ENCODE data around the gene SLC35D1. TPM values are rescaled to one million over a fixed set of nuclear protein-coding genes. Genes with fewer than 3 reads are reported as not detected.

The SLC35D1 gene
- total RNA-seq, 4 donors from 2014 or later = 7.7 to 13.4 (median 9.2) TPM

DNA sequence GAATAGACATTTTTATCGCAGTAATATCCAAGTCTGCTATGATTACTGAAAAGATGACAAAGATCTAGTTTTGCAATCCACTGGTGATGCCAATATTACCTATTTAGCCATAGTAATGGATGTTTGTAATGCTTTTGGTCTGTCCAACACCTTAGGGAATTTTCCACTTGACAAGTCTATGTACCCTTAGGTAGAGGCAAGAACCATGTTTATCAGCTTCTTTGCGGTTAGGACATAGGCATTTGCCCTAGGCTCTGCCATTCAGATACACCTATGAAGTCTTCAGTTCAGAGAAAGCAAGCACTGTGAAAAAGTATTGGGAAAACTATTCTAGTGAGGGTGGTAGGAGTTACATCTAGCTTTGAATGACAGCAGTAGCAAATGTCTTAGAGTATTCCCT lies 40.2 kb upstream of the SLC35D1 start:
- Histone ChIP-seq H3K4me3 (no peak overlapping the region), H3K9me3 (no peaks in the 10 kb centered on the region), H3K27me3 (no peaks in the 10 kb centered on the region), H3K4me1 (no peaks in the 10 kb centered on the region), H3K36me3 (no peaks in the 10 kb centered on the region), H3K27ac (no peak overlapping the region)
- TF ChIP-seq, protein P1, sequence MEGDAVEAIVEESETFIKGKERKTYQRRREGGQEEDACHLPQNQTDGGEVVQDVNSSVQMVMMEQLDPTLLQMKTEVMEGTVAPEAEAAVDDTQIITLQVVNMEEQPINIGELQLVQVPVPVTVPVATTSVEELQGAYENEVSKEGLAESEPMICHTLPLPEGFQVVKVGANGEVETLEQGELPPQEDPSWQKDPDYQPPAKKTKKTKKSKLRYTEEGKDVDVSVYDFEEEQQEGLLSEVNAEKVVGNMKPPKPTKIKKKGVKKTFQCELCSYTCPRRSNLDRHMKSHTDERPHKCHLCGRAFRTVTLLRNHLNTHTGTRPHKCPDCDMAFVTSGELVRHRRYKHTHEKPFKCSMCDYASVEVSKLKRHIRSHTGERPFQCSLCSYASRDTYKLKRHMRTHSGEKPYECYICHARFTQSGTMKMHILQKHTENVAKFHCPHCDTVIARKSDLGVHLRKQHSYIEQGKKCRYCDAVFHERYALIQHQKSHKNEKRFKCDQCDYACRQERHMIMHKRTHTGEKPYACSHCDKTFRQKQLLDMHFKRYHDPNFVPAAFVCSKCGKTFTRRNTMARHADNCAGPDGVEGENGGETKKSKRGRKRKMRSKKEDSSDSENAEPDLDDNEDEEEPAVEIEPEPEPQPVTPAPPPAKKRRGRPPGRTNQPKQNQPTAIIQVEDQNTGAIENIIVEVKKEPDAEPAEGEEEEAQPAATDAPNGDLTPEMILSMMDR (IDR thresholded peaks at IDR 0.05) = no peak
- no peak for TF ChIP-seq POLR2AphosphoS5 (IDR thresholded peaks at IDR 0.05)
- no peak for TF ChIP-seq EP300 (IDR thresholded peaks at IDR 0.05)
- no peak for TF ChIP-seq POLR2A (IDR thresholded peaks at IDR 0.05)
- no peak for ATAC-seq
- 93 to 97% methylated on average over 2 of the region's 2 CpGs for WGBS, 2 donors (ENCODE audit: low coverage in 1 of 2)

GRCh38 chr1:67089685-67090208 lies 35.8 kb upstream of the SLC35D1 start:
- Histone ChIP-seq H3K4me1 (no peaks in the 10 kb centered on the region), H3K27ac (no peak overlapping the region), H3K9me3 (no peaks in the 10 kb centered on the region), H3K4me3 (no peak overlapping the region), H3K36me3 (no peaks in the 10 kb centered on the region), H3K27me3 (no peaks in the 10 kb centered on the region)
- WGBS, 2 donors (ENCODE audit: low coverage in 1 of 2) = 88 to 93% methylated on average over 1 of the region's 1 CpG
- no peak for TF ChIP-seq POLR2AphosphoS5 (IDR thresholded peaks at IDR 0.05)
- TF ChIP-seq, protein P1 (IDR thresholded peaks at IDR 0.05) = no peak
- TF ChIP-seq EP300 (IDR thresholded peaks at IDR 0.05) = no peak
- no peak for TF ChIP-seq POLR2A (IDR thresholded peaks at IDR 0.05)
- no peak for ATAC-seq

- Histone ChIP-seq H3K4me1 (no peaks in the 10 kb centered on the region), H3K27me3 (no peaks in the 10 kb centered on the region), H3K27ac (no peak overlapping the region), H3K4me3 (no peak overlapping the region), H3K9me3 (no peaks in the 10 kb centered on the region), H3K36me3 (no peaks in the 10 kb centered on the region)
- no CpG with 5 or more reads among the region's 1 CpG for WGBS, 2 donors (ENCODE audit: low coverage in 1 of 2)
- ATAC-seq = no peak
- TF ChIP-seq EP300 (IDR thresholded peaks at IDR 0.05) (no peak), POLR2AphosphoS5 (IDR thresholded peaks at IDR 0.05) (no peak)
Measured at GRCh38 chr1:67088440-67088839, 34.5 kb upstream of the SLC35D1 start.

- 55 to 58% methylated on average over 2 of the region's 2 CpGs for WGBS, 2 donors (ENCODE audit: low coverage in 1 of 2)
- no peak for TF ChIP-seq POLR2A (IDR thresholded peaks at IDR 0.05)
- TF ChIP-seq, protein P1 (IDR thresholded peaks at IDR 0.05) = no peak
- no peak for TF ChIP-seq POLR2AphosphoS5 (IDR thresholded peaks at IDR 0.05)
- no peak for TF ChIP-seq EP300 (IDR thresholded peaks at IDR 0.05)
- Histone ChIP-seq H3K36me3 (no peaks in the 10 kb centered on the region), H3K9me3 (no peaks in the 10 kb centered on the region), H3K27me3 (no peaks in the 10 kb centered on the region), H3K4me1 (no peaks in the 10 kb centered on the region), H3K4me3 (no peak overlapping the region), H3K27ac (no peak overlapping the region)
- ATAC-seq = no peak
Measured at GRCh38 chr1:67085326-67085725, 31.4 kb upstream of the SLC35D1 start.

DNA sequence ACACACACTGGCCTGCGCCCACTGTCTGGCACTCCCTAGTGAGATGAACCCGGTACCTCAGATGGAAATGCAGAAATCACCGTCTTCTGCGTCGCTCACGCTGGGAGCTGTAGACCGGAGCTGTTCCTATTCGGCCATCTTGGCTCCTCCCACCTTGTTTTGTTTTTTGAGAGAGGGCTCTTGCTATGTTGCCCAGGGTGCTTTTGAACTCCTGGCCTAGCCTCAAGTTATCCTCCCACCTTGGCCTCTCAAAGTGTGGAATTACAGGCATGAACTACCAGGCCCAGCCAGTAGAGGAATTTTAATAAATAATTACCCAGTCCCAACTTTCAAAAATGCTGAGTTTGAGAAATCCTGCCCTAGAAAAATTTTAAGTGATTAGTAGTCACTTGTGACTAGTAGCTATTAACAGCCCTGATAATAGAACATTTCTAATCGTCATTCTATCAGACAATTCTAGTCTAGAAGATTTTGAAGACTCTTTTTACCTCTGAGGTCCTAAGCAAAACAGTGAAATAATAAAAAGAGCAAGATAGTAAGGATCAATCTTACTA lies 30.9 kb upstream of the SLC35D1 start:
- Histone ChIP-seq H3K36me3 (no peaks in the 10 kb centered on the region), H3K4me1 (no peaks in the 10 kb centered on the region), H3K4me3 (no peak overlapping the region), H3K27me3 (no peaks in the 10 kb centered on the region), H3K27ac (no peak overlapping the region), H3K9me3 (no peaks in the 10 kb centered on the region)
- no peak for ATAC-seq
- 67 to 93% methylated on average over 3 of the region's 9 CpGs for WGBS, 2 donors (ENCODE audit: low coverage in 1 of 2)
- TF ChIP-seq EP300 (IDR thresholded peaks at IDR 0.05) (no peak), POLR2A (IDR thresholded peaks at IDR 0.05) (no peak), POLR2AphosphoS5 (IDR thresholded peaks at IDR 0.05) (no peak)
- TF ChIP-seq, protein P1 (IDR thresholded peaks at IDR 0.05) = no peak

Data from gastroesophageal sphincter (tissue), 4 donors.